B cell (primary cell): ENCODE results near the gene SLC27A3. TPM values are rescaled to one million over a fixed set of nuclear protein-coding genes. Genes with fewer than 3 reads are reported as not detected.

Source experiments
- ATAC-seq: fragments of 200-7000 bp; cut with Tn5 transposase; one replicate; pipeline ENCODE4 v1.10.0; 2021; ENCODE audit warnings: low read depth, mild to moderate bottlenecking, moderate number of reproducible peaks, moderate library complexity
- CTCF ChIA-PET: fragments of 350-600 bp; sonication (Branson Sonifier 250); formaldehyde crosslinking; loops from one replicate; lab custom pipeline; 2021; ENCODE audit warnings: antibody characterized with exemption, inconsistent platforms; lab: Charles Lee
- POLR2A ChIA-PET: fragments of 350-600 bp; sonication (Branson Sonifier 250); formaldehyde crosslinking; loops from one replicate; lab custom pipeline; 2021; ENCODE audit warnings: antibody characterized with exemption; lab: Charles Lee
- DNase-seq: peaks from one replicate; pipeline ENCODE4 v3.0.0; 2013
- H2AFZ ChIP-seq: 2 replicates; pipeline ENCODE4 v1.6.1; 2012; ENCODE audit warnings: mild to moderate bottlenecking, low read depth, low read length; ENCODE audit not compliant: insufficient read depth, poor library complexity, severe bottlenecking
- H3K27ac ChIP-seq, 2 donors: 1 replicate in 1 of 2; 2 replicates in 1 of 2; pipeline ENCODE4 v1.5.1; 2012 to 2013; ENCODE audit warnings: low read length in 2 of 2, mild to moderate bottlenecking in 2 of 2, moderate library complexity in 1 of 2
- H3K27me3 ChIP-seq, 4 experiments: fragments of 200-600 bp in 1 of 4; sonication (generic) in 1 of 4; replicated peaks in 1 of 4; 1 replicate in 2 of 4; 2 replicates in 2 of 4; pipeline versions ENCODE4 v1.6.1 to v1.7.0; 2013 to 2016; ENCODE audit warnings: low read length in 3 of 4, mild to moderate bottlenecking in 2 of 4, mixed read lengths in 1 of 4, moderate library complexity in 1 of 4; ENCODE audit not compliant: insufficient read depth in 4 of 4, control insufficient read depth in 3 of 4; ENCODE audit errors: control extremely low read depth in 1 of 4
- H3K36me3 ChIP-seq, 2 experiments: replicated peaks in 1 of 2; 1 replicate in 1 of 2; 2 replicates in 1 of 2; pipeline versions ENCODE4 v1.6.1 to v1.7.1; 2013; ENCODE audit warnings: low read length in 1 of 2; ENCODE audit not compliant: insufficient read depth in 2 of 2, control insufficient read depth in 1 of 2; ENCODE audit errors: control extremely low read depth in 1 of 2, extremely low read depth in 1 of 2
- H3K4me1 ChIP-seq, 2 donors: fragments of 200-600 bp in 1 of 2; sonication (generic) in 1 of 2; 1 replicate in 1 of 2; 2 replicates in 1 of 2; pipeline versions ENCODE4 v1.5.1 to v1.6.1; 2013 to 2017; ENCODE audit warnings: low read length in 2 of 2; ENCODE audit not compliant: control insufficient read depth in 2 of 2, insufficient read depth in 2 of 2
- H3K4me2 ChIP-seq: replicated peaks from 2 replicates; pipeline ENCODE3; 2012; ENCODE audit warnings: mild to moderate bottlenecking, low read depth, low read length; ENCODE audit not compliant: poor library complexity, severe bottlenecking
- H3K4me3 ChIP-seq, 5 experiments: fragments of 200-600 bp in 1 of 5; sonication (generic) in 1 of 5; 1 replicate in 3 of 5; 2 replicates in 2 of 5; pipeline versions ENCODE4 v1.5.1 to v1.7.0; 2011 to 2016; ENCODE audit warnings: low read length in 4 of 5, mild to moderate bottlenecking in 4 of 5, low read depth in 2 of 5, control low read depth in 1 of 5, moderate library complexity in 1 of 5; ENCODE audit not compliant: insufficient read depth in 1 of 5; ENCODE audit errors: control extremely low read depth in 1 of 5, extremely low read depth in 1 of 5
- H3K79me2 ChIP-seq: fragments of 200-600 bp; sonication (generic); one replicate; pipeline ENCODE4 v1.6.0; 2016; ENCODE audit warnings: low read length; ENCODE audit not compliant: control insufficient read depth, insufficient read depth
- H3K9ac ChIP-seq: fragments of 200-600 bp; sonication (generic); 2 replicates; pipeline ENCODE4 v1.6.1; 2017; ENCODE audit warnings: mild to moderate bottlenecking, low read length, moderate library complexity
- H3K9me3 ChIP-seq, 3 donors: one replicate each; pipeline versions ENCODE4 v1.6.1 to v1.7.1; 2013; ENCODE audit warnings: low read length in 2 of 3; ENCODE audit not compliant: control insufficient read depth in 2 of 3, insufficient read depth in 1 of 3; ENCODE audit errors: control extremely low read depth in 1 of 3
- H4K20me1 ChIP-seq: 2 replicates; pipeline ENCODE4 v1.6.0; 2012; ENCODE audit warnings: mild to moderate bottlenecking, low read length; ENCODE audit not compliant: insufficient read depth, control insufficient read depth, poor library complexity, severe bottlenecking
- H3K27ac Mint-ChIP-seq: one replicate; pipeline ENCODE4 v1.8.0; 2021; ENCODE audit warnings: mixed read lengths
- H3K27me3 Mint-ChIP-seq: one replicate; pipeline ENCODE4 v1.8.0; 2021; ENCODE audit warnings: mixed read lengths
- H3K4me1 Mint-ChIP-seq: one replicate; pipeline ENCODE4 v1.8.0; 2021; ENCODE audit warnings: mixed read lengths
- H3K4me3 Mint-ChIP-seq: one replicate; pipeline ENCODE4 v1.8.0; 2021; ENCODE audit warnings: mixed read lengths
- H3K9me3 Mint-ChIP-seq: one replicate; pipeline ENCODE4 v1.8.0; 2022; ENCODE audit warnings: mixed read lengths; ENCODE audit not compliant: insufficient read depth
- EZH2 ChIP-seq: IDR thresholded peaks from 2 replicates; pipeline ENCODE4 v1.6.1; 2012; ENCODE audit warnings: borderline replicate concordance, low read depth, mild to moderate bottlenecking, moderate library complexity, low read length; ENCODE audit not compliant: insufficient read depth, poor library complexity, severe bottlenecking
- WGBS: methylation state at CpG from one replicate; pipeline ENCODE4 v1.1.5; 2013; ENCODE audit warnings: missing lambda C conversion rate; ENCODE audit not compliant: insufficient coverage; 5-methylcytosine and 5-hydroxymethylcytosine counted together
- intact Hi-C: fragments of 100-400 bp; cut with micrococcal nuclease; formaldehyde crosslinking; loops from one replicate; pipeline ENCODE4 v1.10.0; 2022
- polyA plus RNA-seq: library from polyadenylated mRNA; depleted of rRNA; stranded (reverse); fragments of >200 nt; gene quantifications from 2 replicates; pipeline ENCODE4 v1.2.3, GENCODE V29; 2012
- total RNA-seq, 2 donors: library from RNA; stranded (reverse); fragments of 120-200 nt in 1 of 2; gene quantifications; 1 replicate in 1 of 2; 2 replicates in 1 of 2; pipeline versions ENCODE4 v1.2.3 to v1.2.4, GENCODE V29; 2013 to 2022
- TF ChIP-seq, protein P1 (sequence below): fragments of 200-600 bp; IDR thresholded peaks from one replicate; pipeline ENCODE4 v1.8.0; 2022; ENCODE audit warnings: antibody characterized with exemption, mild to moderate bottlenecking

SLC27A3 gene
- total and polyA plus RNA-seq, 2 donors (not counting 1 experiment from before 2014, with no cell fraction given) = 15.6 to 19.4 TPM

DNA sequence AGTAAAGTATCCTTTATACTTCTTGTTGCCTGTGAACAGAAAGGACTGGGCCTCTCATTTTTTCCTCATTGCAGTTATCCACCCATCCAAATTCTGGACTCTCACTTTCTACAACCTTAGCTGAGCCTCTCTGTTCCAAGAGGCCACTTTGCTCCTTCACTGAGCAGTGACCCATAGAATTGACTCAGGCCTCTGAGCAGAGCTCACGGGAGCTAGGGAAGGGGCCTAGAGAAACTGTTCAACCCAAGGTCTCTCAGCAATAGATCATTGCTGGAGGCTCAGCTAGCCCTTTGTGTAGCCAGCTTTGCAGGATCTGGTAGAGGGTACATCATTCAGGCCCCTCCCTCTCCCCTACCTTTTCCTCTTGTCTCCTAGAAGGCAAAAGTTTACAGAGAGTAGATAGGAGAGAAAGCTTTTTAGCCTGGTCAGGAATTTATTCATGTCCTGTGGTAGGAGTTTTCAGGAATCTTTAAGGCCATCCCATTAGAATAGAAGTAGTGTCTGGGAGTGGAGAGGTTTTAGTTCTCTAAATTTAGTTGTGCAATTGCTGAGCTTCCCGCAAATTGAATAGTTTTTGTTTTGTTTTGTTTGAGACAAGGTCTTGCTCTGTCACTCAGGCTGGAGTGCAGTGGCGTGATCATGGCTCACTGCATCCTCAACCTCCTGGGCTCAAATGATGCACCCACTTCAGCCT, 40.7 kb upstream of the SLC27A3 start:
- H3K4me1 ChIP-seq = no peaks in the 10 kb centered on the region
- no peak overlapping the region for H3K27ac ChIP-seq
- H3K4me1 Mint-ChIP-seq = peaks cover 24% of the 10 kb centered on the region
- WGBS = 93% methylated on average over 2 of the region's 3 CpGs
- no peak overlapping the region for H3K4me2 ChIP-seq
- H3K9me3 ChIP-seq = no peaks in the 10 kb centered on the region
- no peaks in the 10 kb centered on the region for H3K9me3 Mint-ChIP-seq
- ChIA-PET POLR2A (interaction anchor here (0.5 kb wide), 1 partner anchor 196 kb away, joined by 4 read pairs; no protein-coding TSS in a partner anchor), CTCF (interaction anchor here (0.9 to 1.4 kb wide), 2 partner anchors 163 to 224 kb away, joined by 3 to 4 read pairs; no protein-coding TSS in a partner anchor)
- H3K27ac Mint-ChIP-seq = no peak overlapping the region
- ATAC-seq (no peak), DNase-seq (no peak)
- H2AFZ ChIP-seq = no peak overlapping the region
- H3K27me3 ChIP-seq = no peaks in the 10 kb centered on the region
- no peak overlapping the region for H3K4me3 Mint-ChIP-seq
- no peaks in the 10 kb centered on the region for H3K27me3 Mint-ChIP-seq
- no peak for TF ChIP-seq EZH2
- TF ChIP-seq, protein P1, sequence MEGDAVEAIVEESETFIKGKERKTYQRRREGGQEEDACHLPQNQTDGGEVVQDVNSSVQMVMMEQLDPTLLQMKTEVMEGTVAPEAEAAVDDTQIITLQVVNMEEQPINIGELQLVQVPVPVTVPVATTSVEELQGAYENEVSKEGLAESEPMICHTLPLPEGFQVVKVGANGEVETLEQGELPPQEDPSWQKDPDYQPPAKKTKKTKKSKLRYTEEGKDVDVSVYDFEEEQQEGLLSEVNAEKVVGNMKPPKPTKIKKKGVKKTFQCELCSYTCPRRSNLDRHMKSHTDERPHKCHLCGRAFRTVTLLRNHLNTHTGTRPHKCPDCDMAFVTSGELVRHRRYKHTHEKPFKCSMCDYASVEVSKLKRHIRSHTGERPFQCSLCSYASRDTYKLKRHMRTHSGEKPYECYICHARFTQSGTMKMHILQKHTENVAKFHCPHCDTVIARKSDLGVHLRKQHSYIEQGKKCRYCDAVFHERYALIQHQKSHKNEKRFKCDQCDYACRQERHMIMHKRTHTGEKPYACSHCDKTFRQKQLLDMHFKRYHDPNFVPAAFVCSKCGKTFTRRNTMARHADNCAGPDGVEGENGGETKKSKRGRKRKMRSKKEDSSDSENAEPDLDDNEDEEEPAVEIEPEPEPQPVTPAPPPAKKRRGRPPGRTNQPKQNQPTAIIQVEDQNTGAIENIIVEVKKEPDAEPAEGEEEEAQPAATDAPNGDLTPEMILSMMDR = no peak
- H3K79me2 ChIP-seq = peaks cover 31% of the 10 kb centered on the region
- H3K9ac ChIP-seq = no peak overlapping the region
- intact Hi-C loops = no loop called here
- peaks cover 0 to 10% of the 10 kb centered on the region in 2 experiments for H3K36me3 ChIP-seq
- H3K4me3 ChIP-seq = no peak overlapping the region
- H4K20me1 ChIP-seq = no peaks in the 10 kb centered on the region

- Mint-ChIP-seq H3K27ac (no peak overlapping the region), H3K4me3 (no peak overlapping the region), H3K4me1 (peaks cover 21% of the 10 kb centered on the region), H3K27me3 (no peaks in the 10 kb centered on the region), H3K9me3 (no peaks in the 10 kb centered on the region)
- no peak for DNase-seq
- H3K4me3 ChIP-seq = no peak overlapping the region
- peaks cover 31% of the 10 kb centered on the region for H3K79me2 ChIP-seq
- H3K9me3 ChIP-seq = no peaks in the 10 kb centered on the region
- no peaks in the 10 kb centered on the region for H3K4me1 ChIP-seq
- H3K36me3 ChIP-seq = peaks cover 0 to 10% of the 10 kb centered on the region in 2 experiments
- H3K4me2 ChIP-seq = no peak overlapping the region
- no peak for ATAC-seq
- WGBS = 100% methylated on average over 1 of the region's 3 CpGs
- CTCF ChIA-PET = interaction anchor here (0.7 to 1.4 kb wide), 3 partner anchors 163 to 252 kb away, joined by 3 to 4 read pairs (median 4); partner anchors contain the start of gene RAB13
- H2AFZ ChIP-seq = no peak overlapping the region
- H3K27me3 ChIP-seq = no peaks in the 10 kb centered on the region
- no peak overlapping the region for H3K27ac ChIP-seq
- TF ChIP-seq, protein P1 = no peak
- TF ChIP-seq EZH2 = no peak
- intact Hi-C loops = no loop called here
- POLR2A ChIA-PET = interaction anchor here (0.5 kb wide), 1 partner anchor 196 kb away, joined by 4 read pairs; no protein-coding TSS in a partner anchor
- H3K9ac ChIP-seq = no peak overlapping the region
- H4K20me1 ChIP-seq = no peaks in the 10 kb centered on the region
These were observed 40.2 kb upstream of the SLC27A3 start for GRCh38 chr1:153735090-153735420.
